ENCODE data around the gene PRDM11.

The PRDM11 gene

DNA sequence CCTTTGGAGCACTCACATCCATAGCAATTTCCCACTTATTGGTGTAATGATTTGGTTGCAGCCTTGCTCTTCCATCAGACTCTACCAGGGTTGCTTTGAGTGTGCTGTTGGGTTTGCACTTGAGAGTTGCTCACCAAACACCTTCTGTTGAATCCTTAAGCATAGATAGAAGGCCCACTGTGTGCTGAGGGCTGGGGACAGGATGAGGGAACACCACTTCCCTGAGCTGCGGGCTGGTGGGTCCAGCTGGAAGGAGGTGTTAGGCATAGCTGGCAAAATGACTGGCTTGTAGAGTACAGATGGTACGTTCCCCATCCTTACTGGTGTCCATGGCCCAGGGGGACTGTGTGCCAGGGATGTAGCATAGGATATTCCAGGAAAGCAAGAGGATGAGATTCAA, 3.9 kb downstream of the PRDM11 start:
- Histone ChIP-seq H3K9ac (ENCODE audit: low read length) (no peak overlapping the region), H3K9me2 (ENCODE audit: low read depth, low read length) (no peaks in the 10 kb centered on the region), H2AFZ (ENCODE audit: low read length) (no peak overlapping the region), H3F3A (ENCODE audit: insufficient read depth, low read length) (no peaks in the 10 kb centered on the region), H3K4me3 (ENCODE audit: low read depth, low read length, poor library complexity, severe bottlenecking) (no peak overlapping the region), H3K4me2 (ENCODE audit: low read length) (no peak overlapping the region), H3K36me3 (ENCODE audit: insufficient read depth, low read length) (no peaks in the 10 kb centered on the region), H3K79me2 (ENCODE audit: insufficient read depth, low read length) (no peaks in the 10 kb centered on the region), H3K27me3 (ENCODE audit: insufficient read depth, low read length) (no peaks in the 10 kb centered on the region), H3K4me1 (ENCODE audit: insufficient read depth, low read length, severe bottlenecking) (peaks cover 16% of the 10 kb centered on the region), H3K9me3 (ENCODE audit: low read length) (no peaks in the 10 kb centered on the region), H4K20me1 (ENCODE audit: insufficient read depth, low read length) (no peaks in the 10 kb centered on the region), H3K27ac (ENCODE audit: low read depth, low read length, poor library complexity, severe bottlenecking) (no peak overlapping the region)
- TF ChIP-seq, protein P1, sequence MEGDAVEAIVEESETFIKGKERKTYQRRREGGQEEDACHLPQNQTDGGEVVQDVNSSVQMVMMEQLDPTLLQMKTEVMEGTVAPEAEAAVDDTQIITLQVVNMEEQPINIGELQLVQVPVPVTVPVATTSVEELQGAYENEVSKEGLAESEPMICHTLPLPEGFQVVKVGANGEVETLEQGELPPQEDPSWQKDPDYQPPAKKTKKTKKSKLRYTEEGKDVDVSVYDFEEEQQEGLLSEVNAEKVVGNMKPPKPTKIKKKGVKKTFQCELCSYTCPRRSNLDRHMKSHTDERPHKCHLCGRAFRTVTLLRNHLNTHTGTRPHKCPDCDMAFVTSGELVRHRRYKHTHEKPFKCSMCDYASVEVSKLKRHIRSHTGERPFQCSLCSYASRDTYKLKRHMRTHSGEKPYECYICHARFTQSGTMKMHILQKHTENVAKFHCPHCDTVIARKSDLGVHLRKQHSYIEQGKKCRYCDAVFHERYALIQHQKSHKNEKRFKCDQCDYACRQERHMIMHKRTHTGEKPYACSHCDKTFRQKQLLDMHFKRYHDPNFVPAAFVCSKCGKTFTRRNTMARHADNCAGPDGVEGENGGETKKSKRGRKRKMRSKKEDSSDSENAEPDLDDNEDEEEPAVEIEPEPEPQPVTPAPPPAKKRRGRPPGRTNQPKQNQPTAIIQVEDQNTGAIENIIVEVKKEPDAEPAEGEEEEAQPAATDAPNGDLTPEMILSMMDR (IDR thresholded peaks at IDR 0.05; ENCODE audit: low read length) = no peak

DNA sequence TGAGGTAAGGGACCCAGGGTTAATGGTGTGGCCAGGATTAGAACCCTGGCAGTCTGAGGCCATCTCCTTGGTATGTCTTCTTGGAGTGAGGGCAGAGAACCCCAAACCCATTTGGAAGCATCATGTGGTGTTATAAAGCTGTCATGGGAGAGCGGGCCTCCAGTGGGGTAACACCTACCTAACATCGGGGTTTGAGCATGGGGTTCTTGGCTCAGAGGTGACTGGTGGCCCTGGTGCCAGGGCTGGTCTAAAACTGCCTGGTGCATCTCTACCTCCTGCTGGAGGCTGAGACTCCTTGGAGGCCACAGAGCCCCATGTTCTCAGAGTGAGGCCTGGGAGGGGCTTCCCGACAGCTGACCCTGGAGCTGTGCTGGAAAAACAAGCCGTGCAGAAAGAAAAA, 4.5 kb downstream of the PRDM11 start:
- H3K36me3 ChIP-seq (ENCODE audit: insufficient read depth, low read length) = no peaks in the 10 kb centered on the region
- H3K9ac ChIP-seq (ENCODE audit: low read length) = no peak overlapping the region
- H3K79me2 ChIP-seq (ENCODE audit: insufficient read depth, low read length) = no peaks in the 10 kb centered on the region
- no peaks in the 10 kb centered on the region for H3K9me3 ChIP-seq (ENCODE audit: low read length)
- H3K27ac ChIP-seq (ENCODE audit: low read depth, low read length, poor library complexity, severe bottlenecking) = no peak overlapping the region
- no peak overlapping the region for H3K4me3 ChIP-seq (ENCODE audit: low read depth, low read length, poor library complexity, severe bottlenecking)
- H3K4me2 ChIP-seq (ENCODE audit: low read length) = no peak overlapping the region
- H4K20me1 ChIP-seq (ENCODE audit: insufficient read depth, low read length) = no peaks in the 10 kb centered on the region
- no peaks in the 10 kb centered on the region for H3K27me3 ChIP-seq (ENCODE audit: insufficient read depth, low read length)
- H3F3A ChIP-seq (ENCODE audit: insufficient read depth, low read length) = no peaks in the 10 kb centered on the region
- H2AFZ ChIP-seq (ENCODE audit: low read length) = no peak overlapping the region
- no peaks in the 10 kb centered on the region for H3K9me2 ChIP-seq (ENCODE audit: low read depth, low read length)
- TF ChIP-seq, protein P1 (IDR thresholded peaks at IDR 0.05; ENCODE audit: low read length) = no peak
- TF ChIP-seq EZH2 (IDR thresholded peaks at IDR 0.05; ENCODE audit: borderline replicate concordance, low read length) = no peak
- H3K4me1 ChIP-seq (ENCODE audit: insufficient read depth, low read length, severe bottlenecking) = peaks cover 13% of the 10 kb centered on the region

DNA sequence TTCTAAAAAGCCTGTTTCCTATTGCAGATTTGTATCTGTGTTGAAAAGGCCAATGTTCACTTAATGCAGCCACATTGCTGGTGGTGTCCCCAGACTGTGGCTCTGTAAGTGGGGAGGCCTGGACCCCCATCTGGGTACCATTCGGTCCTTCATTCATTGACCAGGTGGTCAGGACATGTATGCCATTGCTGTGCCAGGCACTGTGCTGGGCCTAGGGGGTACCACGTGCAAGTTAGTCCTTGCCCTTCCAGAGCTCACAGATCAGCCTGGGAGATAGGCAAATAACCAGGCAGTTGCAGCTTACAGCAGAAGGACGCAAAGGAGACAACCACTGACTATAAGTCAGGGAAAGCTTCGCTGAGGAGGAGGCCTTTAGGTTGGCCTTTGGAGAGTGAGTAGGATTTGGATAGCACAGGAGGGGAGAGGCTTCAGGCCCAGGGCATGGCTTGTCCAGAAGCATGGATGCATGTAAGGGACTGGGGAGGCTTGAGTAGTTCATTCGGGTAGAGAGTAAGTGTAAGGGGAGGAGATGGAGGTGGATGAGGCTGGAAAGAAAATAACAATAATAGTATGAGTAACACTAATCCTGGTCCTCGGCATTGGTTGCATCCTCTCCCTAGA, 5.0 kb downstream of the PRDM11 start:
- H3K27me3 ChIP-seq (ENCODE audit: insufficient read depth, low read length) = no peaks in the 10 kb centered on the region
- H3K36me3 ChIP-seq (ENCODE audit: insufficient read depth, low read length) = no peaks in the 10 kb centered on the region
- H2AFZ ChIP-seq (ENCODE audit: low read length) = no peak overlapping the region
- no peak overlapping the region for H3K9ac ChIP-seq (ENCODE audit: low read length)
- peaks cover 8% of the 10 kb centered on the region for H3K4me1 ChIP-seq (ENCODE audit: insufficient read depth, low read length, severe bottlenecking)
- H4K20me1 ChIP-seq (ENCODE audit: insufficient read depth, low read length) = no peaks in the 10 kb centered on the region
- H3K4me3 ChIP-seq (ENCODE audit: low read depth, low read length, poor library complexity, severe bottlenecking) = no peak overlapping the region
- H3K27ac ChIP-seq (ENCODE audit: low read depth, low read length, poor library complexity, severe bottlenecking) = no peak overlapping the region
- TF ChIP-seq, protein P1 (IDR thresholded peaks at IDR 0.05; ENCODE audit: low read length) = no peak
- TF ChIP-seq EZH2 (IDR thresholded peaks at IDR 0.05; ENCODE audit: borderline replicate concordance, low read length) = no peak
- H3K9me3 ChIP-seq (ENCODE audit: low read length) = no peaks in the 10 kb centered on the region
- H3K79me2 ChIP-seq (ENCODE audit: insufficient read depth, low read length) = no peaks in the 10 kb centered on the region
- no peaks in the 10 kb centered on the region for H3F3A ChIP-seq (ENCODE audit: insufficient read depth, low read length)
- H3K4me2 ChIP-seq (ENCODE audit: low read length) = no peak overlapping the region
- no peaks in the 10 kb centered on the region for H3K9me2 ChIP-seq (ENCODE audit: low read depth, low read length)

Measured in OCI-LY1 (cell line).